C1 segment of cervical spinal cord (tissue), 14 donors: ENCODE data around the gene TBPL2.

ENCODE experiments used
- DNase-seq, 14 donors: peaks; one replicate each; lab custom pipeline; 2025; lab: John Stamatoyannopoulos, UW

Gene TBPL2

GRCh38 chr14:55366271-55366670, 74.1 kb downstream of the TBPL2 start:
- DNase-seq = no peak
